GM18909 (cell line): ENCODE results near the gene UBXN7.
"Not testable (repeated sequence)": the region's sequence is repeated elsewhere in the genome, so short reads cannot be mapped to it uniquely, and the experiment has no call there.

Source experiments
- ATAC-seq: cut with Tn5 transposase; IDR thresholded peaks from one replicate; pipeline ENCODE4 v1.9.1; 2021; ENCODE audit warnings: mild to moderate bottlenecking; ENCODE audit not compliant: unreplicated experiment, poor library complexity

Gene UBXN7

DNA sequence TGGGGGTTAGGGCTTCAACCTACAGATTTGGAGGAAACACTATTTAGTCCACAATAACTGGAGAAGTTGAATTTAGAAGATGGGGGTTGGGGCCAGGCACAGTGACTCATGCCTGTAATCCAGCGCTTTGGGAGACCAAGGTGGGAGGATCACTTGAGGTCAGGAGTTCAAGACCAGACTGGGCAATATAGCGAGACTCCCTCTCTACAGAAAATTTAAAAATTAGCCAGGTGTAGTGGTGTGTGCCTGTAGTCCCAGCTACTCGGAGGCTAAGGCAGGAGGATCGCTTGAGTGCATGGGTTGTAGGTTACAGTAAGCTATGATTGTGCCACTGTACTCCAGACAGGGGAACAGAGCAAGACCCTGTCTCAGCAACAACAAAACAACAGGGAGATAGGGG is 109.2 kb downstream of the UBXN7 start:
- ATAC-seq, result no peak

DNA sequence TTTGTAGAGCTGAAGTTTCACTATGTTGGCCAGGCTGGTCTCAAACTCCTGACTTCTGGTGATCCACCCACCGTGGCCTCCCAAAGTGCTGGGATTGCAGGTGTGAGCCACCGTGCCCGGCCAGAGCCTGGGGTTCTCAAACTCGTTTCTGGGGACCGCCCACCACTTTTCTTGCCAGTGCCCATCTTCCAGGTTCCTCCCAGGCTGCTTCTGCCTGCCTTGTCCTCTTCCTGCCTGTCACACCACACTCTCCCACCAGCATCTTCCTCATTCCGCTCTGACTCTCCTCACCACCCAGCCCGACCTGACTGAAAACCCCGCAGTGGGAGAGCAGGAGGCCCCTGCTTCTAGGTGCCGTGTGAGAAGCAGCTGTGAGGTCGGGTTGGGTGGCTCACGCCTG is 111.1 kb downstream of the UBXN7 start:
- no peak for ATAC-seq

DNA sequence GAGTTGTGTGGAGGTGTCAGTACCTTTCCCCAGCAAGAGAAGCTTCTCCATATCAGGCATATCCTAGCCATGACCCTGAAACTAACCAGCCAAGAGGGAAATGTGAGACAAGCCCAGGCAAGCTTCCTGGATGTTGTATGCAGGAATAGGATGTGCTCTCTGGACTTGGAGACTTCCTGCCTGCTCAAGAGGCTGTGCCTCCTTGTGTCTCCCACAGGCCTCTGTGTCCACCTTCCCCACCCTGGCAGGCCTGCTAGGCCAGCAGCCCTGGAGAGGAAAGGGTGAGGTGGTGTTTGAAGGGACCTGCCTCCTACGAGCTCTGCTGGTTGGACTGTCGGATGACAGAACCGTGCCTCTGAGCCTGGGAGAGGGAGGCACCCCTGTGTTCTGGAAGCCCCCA is 112.1 kb downstream of the UBXN7 start:
- ATAC-seq, result no peak

DNA sequence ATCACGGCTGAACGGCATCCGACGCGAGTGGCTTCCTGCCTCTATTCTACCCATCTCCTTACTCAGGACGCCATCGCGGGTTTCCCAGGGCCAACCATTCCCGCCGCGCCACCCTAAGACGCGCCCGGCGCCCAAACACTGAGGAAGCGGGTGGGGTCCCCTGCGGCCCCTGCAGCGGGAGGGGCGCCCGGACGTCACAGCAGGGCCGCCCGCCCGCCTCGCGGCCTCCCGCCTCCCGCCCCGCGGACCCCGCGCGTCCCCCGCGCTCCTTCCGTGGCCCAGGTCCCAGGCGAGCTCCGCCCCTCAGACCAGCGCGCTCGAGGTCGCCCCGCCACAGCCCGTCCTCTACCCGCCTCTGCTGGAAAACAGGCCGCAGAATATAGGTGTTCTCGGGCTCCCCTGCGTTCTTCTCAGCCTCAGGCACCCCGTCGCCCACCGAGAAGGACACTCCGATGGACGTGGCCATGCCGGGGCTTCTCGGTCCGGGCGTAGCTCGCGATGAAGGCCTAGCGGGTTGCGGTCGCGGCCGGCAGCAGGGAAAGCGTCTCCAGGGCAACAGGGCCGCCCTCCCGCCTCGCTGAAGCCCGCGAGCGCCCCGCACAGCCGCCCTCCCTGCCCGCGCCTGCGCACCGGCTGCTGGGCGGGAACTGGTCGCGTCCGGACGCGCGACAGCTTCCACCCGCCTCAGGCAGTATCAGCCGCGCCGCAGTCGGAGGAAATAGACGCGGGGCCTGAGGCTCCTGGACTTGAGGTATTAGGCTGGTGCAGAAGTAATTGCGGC is 114.3 kb downstream of the UBXN7 start, which contains the start of gene DYNLT2B:
TSS of gene DYNLT2B (minus strand) at position 554 of the 781 bp plus-strand sequence. CDS start at position 466, 88 bp downstream.
- peak; percentile 90 for ATAC-seq

DNA sequence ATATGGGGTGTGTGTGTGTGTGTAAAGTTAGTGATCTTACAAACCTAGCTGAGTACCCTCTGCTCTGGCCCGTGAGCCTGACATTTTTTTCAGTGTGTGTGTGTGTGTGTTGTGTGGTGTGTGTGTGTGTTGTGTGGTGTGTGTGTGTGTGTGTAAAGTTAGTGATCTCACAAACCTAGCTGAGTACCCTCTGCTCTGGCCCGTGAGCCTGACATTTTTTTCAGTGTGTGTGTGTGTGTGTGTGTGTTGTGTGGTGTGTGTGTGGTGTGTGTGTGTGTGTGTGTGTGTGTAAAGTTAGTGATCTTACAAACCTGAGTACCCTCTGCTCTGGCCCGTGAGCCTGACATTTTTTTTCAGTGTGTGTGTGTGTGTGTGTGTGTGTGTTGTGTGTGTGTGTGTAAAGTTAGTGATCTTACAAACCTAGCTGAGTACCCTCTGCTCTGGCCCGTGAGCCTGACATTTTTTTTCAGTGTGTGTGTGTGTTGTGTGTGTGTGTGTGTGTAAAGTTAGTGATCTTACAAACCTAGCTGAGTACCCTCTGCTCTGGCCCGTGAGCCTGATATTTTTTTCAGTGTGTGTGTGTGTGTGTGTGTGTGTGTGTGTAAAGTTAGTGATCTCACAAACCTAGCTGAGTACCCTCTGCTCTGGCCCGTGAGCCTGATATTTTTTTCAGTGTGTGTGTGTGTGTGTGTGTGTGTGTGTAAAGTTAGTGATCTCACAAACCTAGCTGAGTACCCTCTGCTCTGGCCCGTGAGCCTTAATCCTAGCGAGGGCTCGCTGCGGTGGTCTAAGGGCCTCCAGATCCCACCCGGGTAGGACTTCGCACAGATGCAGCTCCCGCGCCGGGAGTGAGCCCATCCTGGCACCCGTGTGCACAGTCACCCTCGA is 115.2 kb downstream of the UBXN7 start:
- not testable (repeated sequence) for ATAC-seq

DNA sequence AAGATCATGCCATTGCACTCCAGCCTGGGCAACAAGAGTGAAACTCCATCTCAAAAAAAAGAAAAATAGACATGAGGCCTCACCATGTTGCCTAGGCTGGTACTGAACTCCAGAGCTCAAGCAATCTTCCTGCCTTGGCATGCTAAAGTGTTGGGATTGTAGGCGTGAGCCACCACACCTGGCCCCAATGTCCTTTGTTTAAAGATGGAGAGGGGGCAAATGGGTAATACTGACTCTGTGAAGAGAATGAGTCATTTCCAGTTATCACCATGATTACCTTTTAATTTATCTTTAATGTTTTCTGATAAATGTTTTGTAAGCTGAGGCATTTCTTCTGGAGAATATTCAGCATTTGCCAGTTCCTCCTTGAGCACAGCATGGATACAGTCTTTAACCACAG is 116.4 kb downstream of the UBXN7 start:
- ATAC-seq, result no peak

DNA sequence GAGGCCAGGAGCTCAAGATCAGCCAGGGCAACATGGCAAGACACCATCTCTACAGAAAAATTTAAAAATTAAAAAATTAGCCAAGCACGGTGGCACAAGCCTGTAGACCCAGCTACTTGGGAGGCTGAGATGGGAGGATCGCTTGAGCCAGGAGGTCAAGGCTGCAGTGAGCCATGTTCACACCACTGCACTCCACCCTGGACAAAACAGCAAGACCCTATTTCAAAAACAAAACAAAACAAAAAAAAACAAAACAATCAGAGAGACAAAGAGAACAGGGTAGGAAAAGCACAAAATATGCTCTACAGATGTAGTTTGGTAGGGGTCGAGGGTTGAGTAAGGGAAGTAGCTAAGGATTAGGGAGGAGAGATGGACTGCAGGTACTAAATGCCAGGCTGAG is 117.6 kb downstream of the UBXN7 start:
- ATAC-seq, result no peak

DNA sequence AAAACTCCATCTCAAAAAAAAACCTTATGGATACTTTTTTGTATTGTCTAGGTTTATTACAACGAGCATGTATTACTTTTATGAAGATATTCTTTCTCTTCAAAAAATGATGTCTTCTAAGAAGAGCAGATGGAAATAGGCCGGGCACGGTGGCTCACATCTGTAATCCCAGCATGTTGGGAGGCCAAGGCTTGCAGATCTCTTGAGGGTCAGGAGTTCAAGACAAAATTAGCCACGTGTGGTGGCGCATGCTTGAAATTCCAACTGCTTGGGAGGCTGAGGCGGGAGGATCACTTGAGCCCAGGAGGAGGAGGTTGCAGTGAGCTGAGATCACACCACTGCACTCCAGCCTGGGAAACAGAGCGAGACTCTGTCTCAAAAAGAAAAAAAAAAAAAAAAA is 118.1 kb downstream of the UBXN7 start:
- ATAC-seq, result not testable (repeated sequence)

DNA sequence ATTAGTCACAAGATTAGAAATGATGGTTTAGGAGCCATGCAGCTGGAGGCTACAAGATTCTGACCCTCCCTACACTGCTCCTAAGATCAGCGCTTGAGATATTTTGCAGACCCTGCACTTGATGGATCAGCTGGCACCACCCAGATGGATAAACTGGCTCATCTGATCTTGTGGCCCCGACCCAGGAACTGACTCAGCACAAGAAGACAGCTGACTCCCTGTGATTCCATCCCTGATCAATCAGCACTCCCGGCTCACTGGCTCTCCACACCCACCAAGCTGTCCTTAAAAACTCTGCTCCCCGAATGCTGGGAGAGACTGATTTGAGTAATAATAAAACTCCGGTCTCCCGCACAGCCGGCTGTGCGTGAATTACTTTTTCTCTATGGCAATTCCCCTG is 129.3 kb downstream of the UBXN7 start:
- ATAC-seq, result not testable (repeated sequence)

DNA sequence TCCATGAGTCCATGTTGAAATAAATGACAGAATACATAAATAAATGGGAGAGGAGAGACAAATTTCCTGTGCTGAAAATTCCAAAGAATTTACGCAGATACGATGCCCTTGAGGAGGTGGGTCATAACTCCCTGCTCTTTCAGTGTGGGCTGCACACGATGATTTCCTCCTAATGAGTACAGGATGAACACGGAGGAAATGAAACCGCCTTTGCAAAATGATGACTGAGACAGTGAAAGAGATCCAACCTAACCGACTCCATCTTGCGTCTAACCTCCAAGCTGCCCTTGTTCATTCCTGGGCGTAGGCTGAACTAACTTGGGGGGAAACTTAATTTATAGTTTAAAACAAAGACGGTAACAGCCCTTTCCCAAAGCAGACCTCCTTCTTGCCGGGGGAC is 129.7 kb downstream of the UBXN7 start:
- ATAC-seq, result not testable (repeated sequence)

DNA sequence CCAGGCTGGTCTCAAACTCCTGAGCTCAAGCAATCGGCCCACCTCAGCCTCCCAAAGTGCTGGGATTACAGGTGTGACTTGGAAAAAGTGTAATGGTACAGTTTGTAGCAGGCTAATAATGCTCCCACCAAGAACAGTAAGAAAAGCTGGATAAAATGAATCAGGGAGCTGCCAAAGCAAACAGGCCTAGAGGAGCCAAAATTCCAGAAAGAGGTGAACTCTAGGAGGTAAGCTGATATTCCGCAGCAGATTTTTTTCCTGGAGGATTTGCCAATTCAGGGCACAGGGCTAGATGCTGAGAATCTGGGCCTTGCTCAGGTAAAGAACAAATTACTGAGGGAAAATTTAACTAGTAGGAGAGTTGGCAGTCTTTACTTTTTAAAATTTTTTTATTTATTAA is 133.7 kb downstream of the UBXN7 start:
- ATAC-seq, result no peak
